HepG2 (cell line): ENCODE data around the gene MOB4.

Experiments
- KAT2B ChIP-seq: fragments of 150-350 bp; IDR thresholded peaks from 2 replicates; pipeline ENCODE4 v1.6.1; 2014; ENCODE audit warnings: low read depth, low read length, borderline replicate concordance
- KAT7 ChIP-seq: IDR thresholded peaks from 2 replicates; pipeline ENCODE4 v1.6.1; 2018; ENCODE audit warnings: borderline replicate concordance, missing compliant biosample characterization
- ZNF569 ChIP-seq: sonication (generic); formaldehyde crosslinking; IDR thresholded peaks from 2 replicates; pipeline ENCODE4 v1.5.0; 2020; ENCODE audit warnings: mild to moderate bottlenecking, missing genetic modification reagents, moderate library complexity, borderline replicate concordance

DNA sequence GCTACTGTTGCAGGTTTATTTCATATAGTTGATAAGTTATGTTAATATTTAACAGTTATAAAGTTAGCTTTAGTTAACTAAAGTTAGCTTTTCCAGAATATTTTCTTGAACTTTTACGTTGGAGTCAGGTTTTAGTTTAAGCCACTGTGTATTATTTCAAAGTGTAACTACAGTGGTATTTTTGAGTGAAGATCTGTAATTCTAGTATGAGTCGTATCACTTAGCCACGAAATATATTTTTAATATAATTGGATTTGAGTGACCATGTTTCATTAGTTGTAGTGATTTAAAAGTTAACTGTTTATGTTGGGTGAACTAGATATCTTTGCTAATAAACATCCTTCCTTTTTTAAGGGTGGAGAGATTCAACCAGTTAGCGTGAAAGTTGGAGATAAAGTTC lies 13.2 kb upstream of the MOB4 start:
- TF ChIP-seq ZNF569 (CRISPR knock-in tag), result no peak
- TF ChIP-seq KAT2B, result no peak
- TF ChIP-seq KAT7, result no peak
